HepG2 (cell line): ENCODE results near the gene FBF1. TPM values are rescaled to one million over a fixed set of nuclear protein-coding genes. Genes with fewer than 3 reads are reported as not detected.

ENCODE experiments used
- BRF2 ChIP-seq: sonication (generic); formaldehyde crosslinking; IDR thresholded peaks from 2 replicates; pipeline ENCODE4 v1.8.1; 2022; ENCODE audit warnings: mild to moderate bottlenecking, missing genetic modification reagents
- CBX2 ChIP-seq, 2 experiments: fragments of 200-600 bp in 1 of 2; sonication (generic); formaldehyde crosslinking in 1 of 2; IDR thresholded peaks; 2 replicates each; pipeline versions ENCODE4 v1.7.0 to v1.8.1; 2018 to 2022; ENCODE audit warnings: low read depth in 2 of 2, low read length in 1 of 2, mild to moderate bottlenecking in 1 of 2, missing genetic modification reagents in 1 of 2
- CCDC6 ChIP-seq: sonication (generic); formaldehyde crosslinking; IDR thresholded peaks from 2 replicates; pipeline ENCODE4 v1.8.1; 2022; ENCODE audit warnings: mild to moderate bottlenecking, missing genetic modification reagents, moderate library complexity
- CHCHD3 ChIP-seq: sonication (generic); formaldehyde crosslinking; IDR thresholded peaks from 2 replicates; pipeline ENCODE4 v1.8.0; 2022; ENCODE audit warnings: mild to moderate bottlenecking, missing genetic modification reagents, moderate library complexity
- CREB3 ChIP-seq: sonication (generic); formaldehyde crosslinking; IDR thresholded peaks from 2 replicates; pipeline ENCODE4 v1.5.0; 2020; ENCODE audit warnings: missing genetic modification reagents
- FOXM1 ChIP-seq: sonication (generic); formaldehyde crosslinking; IDR thresholded peaks from 2 replicates; pipeline ENCODE4 v1.5.0; 2020; ENCODE audit warnings: missing genetic modification reagents
- IKZF1 ChIP-seq: fragments of 450-650 bp; IDR thresholded peaks from 2 replicates; pipeline ENCODE4 v1.7.1; 2016
- NR2C2 ChIP-seq: sonication (generic); formaldehyde crosslinking; IDR thresholded peaks from 2 replicates; pipeline ENCODE4 v1.4.0; 2020; ENCODE audit warnings: missing genetic modification reagents, mild to moderate bottlenecking, moderate library complexity, borderline replicate concordance
- PCBP1 ChIP-seq: fragments of 200-400 bp; formaldehyde crosslinking; IDR thresholded peaks from 2 replicates; pipeline ENCODE4 v1.6.1; 2017; ENCODE audit warnings: mild to moderate bottlenecking, low read depth, low read length, borderline replicate concordance
- SKI ChIP-seq: fragments of 450-650 bp; IDR thresholded peaks from one replicate; pipeline ENCODE4 v1.6.1; 2018; ENCODE audit warnings: mild to moderate bottlenecking; ENCODE audit not compliant: partially characterized antibody
- TOE1 ChIP-seq: sonication (generic); formaldehyde crosslinking; IDR thresholded peaks from 2 replicates; pipeline ENCODE4 v1.4.0; 2020; ENCODE audit warnings: mild to moderate bottlenecking, missing genetic modification reagents
- ZBTB1 ChIP-seq: sonication (generic); formaldehyde crosslinking; IDR thresholded peaks from 2 replicates; pipeline ENCODE4 v1.4.0; 2020; ENCODE audit warnings: missing genetic modification reagents, borderline replicate concordance
- ZC3H4 ChIP-seq: sonication (generic); formaldehyde crosslinking; IDR thresholded peaks from 2 replicates; pipeline ENCODE4 v1.4.0; 2020; ENCODE audit warnings: missing genetic modification reagents, borderline replicate concordance
- ZIK1 ChIP-seq: sonication (generic); formaldehyde crosslinking; IDR thresholded peaks from 2 replicates; pipeline ENCODE4 v1.5.0; 2020; ENCODE audit warnings: mild to moderate bottlenecking, low read depth, missing genetic modification reagents, borderline replicate concordance
- ZNF326 ChIP-seq: sonication (generic); formaldehyde crosslinking; IDR thresholded peaks from 2 replicates; pipeline ENCODE4 v1.4.0; 2020; ENCODE audit warnings: missing genetic modification reagents, borderline replicate concordance
- ZNF660 ChIP-seq: sonication (generic); formaldehyde crosslinking; IDR thresholded peaks from 2 replicates; pipeline ENCODE4 v1.5.1; 2020; ENCODE audit warnings: mild to moderate bottlenecking, low read depth, missing genetic modification reagents, borderline replicate concordance
- ZNF749 ChIP-seq: sonication (generic); formaldehyde crosslinking; IDR thresholded peaks from 2 replicates; pipeline ENCODE4 v1.8.0; 2022; ENCODE audit warnings: mild to moderate bottlenecking, missing genetic modification reagents, moderate library complexity, borderline replicate concordance
- ZNF788 ChIP-seq: sonication (generic); formaldehyde crosslinking; IDR thresholded peaks from 2 replicates; pipeline ENCODE4 v1.5.0; 2020; ENCODE audit warnings: mild to moderate bottlenecking, missing genetic modification reagents, borderline replicate concordance
- ZNF878 ChIP-seq: sonication (generic); formaldehyde crosslinking; IDR thresholded peaks from 2 replicates; pipeline ENCODE4 v1.8.1; 2023; ENCODE audit warnings: mild to moderate bottlenecking, missing genetic modification reagents, moderate library complexity
- polyA plus RNA-seq, 8 experiments: library from polyadenylated mRNA; depleted of rRNA in 3 of 8; stranded (reverse) in 7 of 8; unstranded in 1 of 8; fragments of >200 nt; fragmentation: Illumina TruSeq in 4 of 8; extraction: Trizol in 4 of 8; gene quantifications; 2 replicates each; pipeline versions ENCODE4 v1.2.1 to v1.2.3, GENCODE V29; 2011 to 2016; ENCODE audit warnings: low read depth in 4 of 8, missing spikeins in 1 of 8, mixed read lengths in 1 of 8; ENCODE audit not compliant: insufficient read depth in 1 of 8
- total RNA-seq, 5 experiments: library from RNA; depleted of rRNA; stranded (reverse); fragments of >200 nt; fragmentation: Illumina TruSeq; extraction: Trizol; gene quantifications; 2 replicates each; pipeline ENCODE4 v1.2.3, GENCODE V29; 2016; ENCODE audit warnings: low read depth in 1 of 5
- TF ChIP-seq, protein P1 (sequence below): IDR thresholded peaks from 2 replicates; pipeline ENCODE4 v1.6.1; 2016; ENCODE audit warnings: missing compliant biosample characterization, missing genetic modification reagents, borderline replicate concordance
- TF ChIP-seq, protein P2 (sequence below): IDR thresholded peaks from 2 replicates; pipeline ENCODE4 v1.6.1; 2016; ENCODE audit warnings: missing compliant biosample characterization, missing genetic modification reagents, borderline replicate concordance
- TF ChIP-seq, protein P3 (sequence below): sonication (generic); formaldehyde crosslinking; conservative IDR thresholded peaks from 2 replicates; pipeline ENCODE4 v1.8.1; 2023; ENCODE audit warnings: missing genetic modification reagents
- TF ChIP-seq, protein P4 (sequence below): IDR thresholded peaks from 2 replicates; pipeline ENCODE4 v1.6.1; 2012; ENCODE audit warnings: inconsistent platforms

FBF1 gene
- total and polyA plus RNA-seq, 2 of the 13 experiments (the other 11 are each of a cell fraction or from before 2014, with no cell fraction given) = 2.4 to 8.1 TPM

DNA sequence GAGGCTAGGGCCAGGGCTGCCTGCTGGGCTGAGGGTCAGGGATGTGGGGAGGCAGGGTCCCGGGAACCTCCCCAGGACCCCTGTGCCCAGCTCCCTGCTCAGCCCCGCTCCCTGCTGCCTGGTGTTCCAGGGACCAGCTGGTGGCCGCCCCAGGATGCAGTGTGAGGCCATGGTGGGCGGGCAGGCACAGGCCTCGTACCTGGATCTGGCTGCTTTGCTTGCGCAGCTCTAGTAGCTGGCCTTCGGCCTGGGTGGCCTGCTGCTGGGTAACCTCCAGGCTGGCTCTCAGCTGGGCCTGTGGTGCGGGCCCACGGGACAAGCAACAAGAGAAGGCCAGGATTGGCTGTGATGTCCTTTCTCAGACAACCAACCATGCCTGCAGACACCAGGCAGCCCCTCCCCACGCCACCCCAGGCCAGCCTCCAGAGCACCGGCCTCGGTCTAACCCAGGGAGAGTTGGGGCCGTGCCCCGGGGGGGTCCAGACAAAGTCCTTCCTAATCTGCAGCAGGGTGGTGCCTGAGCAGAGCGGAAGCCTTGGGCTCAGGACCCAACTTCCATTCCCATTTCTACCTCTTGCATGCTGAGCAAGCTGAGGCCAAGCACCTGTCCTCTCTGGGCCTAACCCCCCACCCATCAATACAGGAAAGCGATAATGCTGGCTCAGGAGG, 48.2 kb downstream of the FBF1 start (continued):
- no peak for TF ChIP-seq NR2C2
- peak; percentile 93; the same call in 1 of the 2 replicates for TF ChIP-seq PCBP1
- TF ChIP-seq, protein P1, sequence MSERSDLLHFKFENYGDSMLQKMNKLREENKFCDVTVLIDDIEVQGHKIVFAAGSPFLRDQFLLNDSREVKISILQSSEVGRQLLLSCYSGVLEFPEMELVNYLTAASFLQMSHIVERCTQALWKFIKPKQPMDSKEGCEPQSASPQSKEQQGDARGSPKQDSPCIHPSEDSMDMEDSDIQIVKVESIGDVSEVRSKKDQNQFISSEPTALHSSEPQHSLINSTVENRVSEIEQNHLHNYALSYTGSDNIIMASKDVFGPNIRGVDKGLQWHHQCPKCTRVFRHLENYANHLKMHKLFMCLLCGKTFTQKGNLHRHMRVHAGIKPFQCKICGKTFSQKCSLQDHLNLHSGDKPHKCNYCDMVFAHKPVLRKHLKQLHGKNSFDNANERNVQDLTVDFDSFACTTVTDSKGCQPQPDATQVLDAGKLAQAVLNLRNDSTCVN (CRISPR knock-in tag) = no peak
- TF ChIP-seq ZIK1 (CRISPR knock-in tag) = no peak; the same call in 1 of the 2 replicates
- no peak for TF ChIP-seq SKI
- peak; percentile 70; the same call in 1 of the 2 replicates for TF ChIP-seq ZNF749 (CRISPR knock-in tag)
- TF ChIP-seq, protein P2, sequence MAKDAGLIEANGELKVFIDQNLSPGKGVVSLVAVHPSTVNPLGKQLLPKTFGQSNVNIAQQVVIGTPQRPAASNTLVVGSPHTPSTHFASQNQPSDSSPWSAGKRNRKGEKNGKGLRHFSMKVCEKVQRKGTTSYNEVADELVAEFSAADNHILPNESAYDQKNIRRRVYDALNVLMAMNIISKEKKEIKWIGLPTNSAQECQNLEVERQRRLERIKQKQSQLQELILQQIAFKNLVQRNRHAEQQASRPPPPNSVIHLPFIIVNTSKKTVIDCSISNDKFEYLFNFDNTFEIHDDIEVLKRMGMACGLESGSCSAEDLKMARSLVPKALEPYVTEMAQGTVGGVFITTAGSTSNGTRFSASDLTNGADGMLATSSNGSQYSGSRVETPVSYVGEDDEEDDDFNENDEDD = peak; percentile 40; the same call in 1 of the 2 replicates
- peak; percentile 71 for TF ChIP-seq CREB3 (CRISPR knock-in tag)
- TF ChIP-seq IKZF1 = no peak
- no peak for TF ChIP-seq TOE1 (CRISPR knock-in tag)
- peak; percentile 81 for TF ChIP-seq ZNF788 (CRISPR knock-in tag)
- no peak for TF ChIP-seq ZNF878 (CRISPR knock-in tag)
- peak; percentile 37; the same call in 1 of the 2 replicates for TF ChIP-seq ZC3H4 (CRISPR knock-in tag)
- TF ChIP-seq FOXM1 (CRISPR knock-in tag) = no peak
- TF ChIP-seq CHCHD3 (CRISPR knock-in tag) = no peak
- TF ChIP-seq ZNF660 (CRISPR knock-in tag) = no peak
- TF ChIP-seq, protein P3, sequence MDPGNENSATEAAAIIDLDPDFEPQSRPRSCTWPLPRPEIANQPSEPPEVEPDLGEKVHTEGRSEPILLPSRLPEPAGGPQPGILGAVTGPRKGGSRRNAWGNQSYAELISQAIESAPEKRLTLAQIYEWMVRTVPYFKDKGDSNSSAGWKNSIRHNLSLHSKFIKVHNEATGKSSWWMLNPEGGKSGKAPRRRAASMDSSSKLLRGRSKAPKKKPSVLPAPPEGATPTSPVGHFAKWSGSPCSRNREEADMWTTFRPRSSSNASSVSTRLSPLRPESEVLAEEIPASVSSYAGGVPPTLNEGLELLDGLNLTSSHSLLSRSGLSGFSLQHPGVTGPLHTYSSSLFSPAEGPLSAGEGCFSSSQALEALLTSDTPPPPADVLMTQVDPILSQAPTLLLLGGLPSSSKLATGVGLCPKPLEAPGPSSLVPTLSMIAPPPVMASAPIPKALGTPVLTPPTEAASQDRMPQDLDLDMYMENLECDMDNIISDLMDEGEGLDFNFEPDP (CRISPR knock-in tag) = no peak
- TF ChIP-seq, protein P4, sequence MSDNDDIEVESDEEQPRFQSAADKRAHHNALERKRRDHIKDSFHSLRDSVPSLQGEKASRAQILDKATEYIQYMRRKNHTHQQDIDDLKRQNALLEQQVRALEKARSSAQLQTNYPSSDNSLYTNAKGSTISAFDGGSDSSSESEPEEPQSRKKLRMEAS = peak; percentile 55
- TF ChIP-seq ZNF326 (CRISPR knock-in tag) = peak; percentile 96
- TF ChIP-seq CBX2 (IDR thresholded peaks at IDR 0.05; ENCODE audit: low read depth, low read length) = no peak
- TF ChIP-seq CBX2 (CRISPR knock-in tag; IDR thresholded peaks at IDR 0.05; ENCODE audit: low read depth) = no peak
- TF ChIP-seq CCDC6 = 0 out of 2 replicates have a peak, but pooled peaks have one; percentile 81
- no peak for TF ChIP-seq BRF2 (CRISPR knock-in tag)
- TF ChIP-seq ZBTB1 (CRISPR knock-in tag) = no peak
